Smooth muscle cell of the umbilical artery (primary cell): ENCODE results near the gene RPL18A. TPM values are rescaled to one million over a fixed set of nuclear protein-coding genes. Genes with fewer than 3 reads are reported as not detected.

ENCODE experiments used
- total RNA-seq: library from RNA; depleted of rRNA; stranded (reverse); fragments of >200 nt; gene quantifications from 2 replicates; pipeline ENCODE4 v1.2.3, GENCODE V29; 2014

Gene RPL18A
- 611 and 1,014 TPM in 2 replicates for total RNA-seq

GRCh38 chr19:17859533-17860330, at the start of gene RPL18A:
RPL18A (plus strand) TSS chr19:17859910; CDS start chr19:17859957, 47 bp downstream.

GRCh38 chr19:17821190-17821589, 38.5 kb upstream of the RPL18A start, which contains the start of gene INSL3:
INSL3 (minus strand) TSS chr19:17821519; CDS start chr19:17821506, 13 bp downstream.

GRCh38 chr19:17847538-17848366, 12.0 kb upstream of the RPL18A start, which contains the start of gene JAK3:
JAK3 (minus strand) TSS chr19:17847982; CDS start chr19:17844417, 3,565 bp downstream.

GRCh38 chr19:17871878-17872250, 12.2 kb downstream of the RPL18A start, which contains the start of gene SLC5A5:
SLC5A5 (plus strand) TSS chr19:17871945; CDS start chr19:17872320, 375 bp downstream.

Other genes starting within 250 kb of the RPL18A start
- gene UNC13A, start 171.6 kb upstream of the RPL18A start, total RNA-seq, result 0.30 and 0.97 TPM in 2 replicates
- 11.3 and 52.6 TPM in 2 replicates for gene MAP1S, start 140.4 kb upstream of the RPL18A start, total RNA-seq
- gene FCHO1, start 108.4 kb upstream of the RPL18A start, total RNA-seq, result 0.37 TPM in 1 of 2 replicates, not detected in the other
- not detected in 2 replicates for gene B3GNT3, start 64.8 kb upstream of the RPL18A start, total RNA-seq
- not detected in 2 replicates for gene INSL3, start 38.4 kb upstream of the RPL18A start, total RNA-seq
- gene JAK3, start 11.9 kb upstream of the RPL18A start, total RNA-seq, result 2.7 and 3.4 TPM in 2 replicates
- gene SLC5A5, start 12.0 kb downstream of the RPL18A start, total RNA-seq, result not detected in 2 replicates
- gene CCDC124, start 73.1 kb downstream of the RPL18A start, total RNA-seq, result 21.1 and 46.0 TPM in 2 replicates
- gene KCNN1, start 107.2 kb downstream of the RPL18A start, total RNA-seq, result not detected in 2 replicates
- gene ARRDC2, start 148.3 kb downstream of the RPL18A start, total RNA-seq, result 6.8 and 7.2 TPM in 2 replicates
- under 0.01 and 0.09 TPM in 2 replicates for gene IL12RB1, start 227.0 kb downstream of the RPL18A start, total RNA-seq
- gene MAST3, start 237.9 kb downstream of the RPL18A start, total RNA-seq, result 4.5 and 5.9 TPM in 2 replicates